Liver (tissue), 9 donors: Measurements from ENCODE around the gene SOSTDC1. TPM values are rescaled to one million over a fixed set of nuclear protein-coding genes. Genes with fewer than 3 reads are reported as not detected.
"Not testable (repeated sequence)": the region's sequence is repeated elsewhere in the genome, so short reads cannot be mapped to it uniquely, and the experiment has no call there.

ENCODE experiments used
- DNase-seq: peaks from one replicate; pipeline ENCODE4 v3.0.0-alpha.2; 2017; ENCODE audit warnings: low spot score
- H3K27ac ChIP-seq, 2 donors: one replicate each; pipeline ENCODE4 v1.7.0; 2013; ENCODE audit warnings: inconsistent platforms in 2 of 2, low read length in 2 of 2, control low read depth in 1 of 2, low read depth in 1 of 2, mild to moderate bottlenecking in 1 of 2
- H3K27me3 ChIP-seq, 4 donors: one replicate each; pipeline versions ENCODE4 v1.6.1 to v1.7.0; 2013; ENCODE audit warnings: low read length in 3 of 4, inconsistent platforms in 1 of 4, mild to moderate bottlenecking in 1 of 4, moderate library complexity in 1 of 4; ENCODE audit not compliant: control insufficient read depth in 4 of 4, insufficient read depth in 4 of 4
- H3K36me3 ChIP-seq, 4 donors: one replicate each; pipeline versions ENCODE4 v1.6.1 to v1.7.0; 2013; ENCODE audit warnings: low read length in 3 of 4, mild to moderate bottlenecking in 3 of 4, low read depth in 1 of 4, moderate library complexity in 1 of 4; ENCODE audit not compliant: control insufficient read depth in 4 of 4, insufficient read depth in 3 of 4
- H3K4me1 ChIP-seq, 4 donors: one replicate each; pipeline versions ENCODE4 v1.6.1 to v1.7.0; 2013; ENCODE audit warnings: low read length in 3 of 4, mild to moderate bottlenecking in 3 of 4, moderate library complexity in 1 of 4; ENCODE audit not compliant: control insufficient read depth in 4 of 4, insufficient read depth in 4 of 4
- H3K4me3 ChIP-seq, 3 donors: one replicate each; pipeline versions ENCODE4 v1.6.1 to v1.7.0; 2013; ENCODE audit warnings: low read length in 3 of 3, control low read depth in 1 of 3, low read depth in 1 of 3, mild to moderate bottlenecking in 1 of 3
- H3K9ac ChIP-seq, 2 donors: one replicate each; pipeline ENCODE4 v1.7.0; 2013; ENCODE audit warnings: low read length in 2 of 2, mild to moderate bottlenecking in 2 of 2, moderate library complexity in 2 of 2, control low read depth in 1 of 2, low read depth in 1 of 2
- H3K9me3 ChIP-seq, 4 donors: one replicate each; pipeline versions ENCODE4 v1.6.1 to v1.7.0; 2013; ENCODE audit warnings: low read length in 3 of 4; ENCODE audit not compliant: control insufficient read depth in 4 of 4
- FOXA1 ChIP-seq: IDR thresholded peaks from 2 replicates; pipeline ENCODE4 v1.6.1; 2016; ENCODE audit warnings: antibody characterized with exemption
- GABPA ChIP-seq, 2 donors: IDR thresholded peaks in 1 of 2; conservative IDR thresholded peaks in 1 of 2; 2 replicates each; pipeline ENCODE4 v1.6.1; 2016; ENCODE audit warnings: antibody characterized with exemption in 2 of 2, mild to moderate bottlenecking in 1 of 2, moderate library complexity in 1 of 2
- HNF4A ChIP-seq, 2 donors: conservative IDR thresholded peaks; 2 replicates each; pipeline ENCODE4 v1.6.1; 2016; ENCODE audit warnings: antibody characterized with exemption in 2 of 2, mild to moderate bottlenecking in 2 of 2
- JUND ChIP-seq, 2 donors: IDR thresholded peaks; 2 replicates each; pipeline ENCODE4 v1.6.1; 2016; ENCODE audit warnings: antibody characterized with exemption in 2 of 2
- NR2F2 ChIP-seq: IDR thresholded peaks from 2 replicates; pipeline ENCODE4 v1.6.1; 2016; ENCODE audit warnings: antibody characterized with exemption
- RAD21 ChIP-seq, 2 donors: IDR thresholded peaks; 2 replicates each; pipeline ENCODE4 v1.6.1; 2016; ENCODE audit warnings: antibody characterized with exemption in 2 of 2, mild to moderate bottlenecking in 2 of 2
- SP1 ChIP-seq: IDR thresholded peaks from 2 replicates; pipeline ENCODE4 v1.6.1; 2018; ENCODE audit warnings: antibody characterized with exemption, mild to moderate bottlenecking
- YY1 ChIP-seq: IDR thresholded peaks from 2 replicates; pipeline ENCODE4 v1.6.1; 2016; ENCODE audit warnings: antibody characterized with exemption, mild to moderate bottlenecking
- WGBS: extraction: QIAGEN DNeasy Blood & Tissue Kit; methylation state at CpG from one replicate; pipeline ENCODE4 v1.1.7; 2013; 5-methylcytosine and 5-hydroxymethylcytosine counted together
- polyA plus RNA-seq, 2 donors: library from polyadenylated mRNA; stranded (reverse) in 1 of 2; unstranded in 1 of 2; fragments of 200-250 nt in 1 of 2; fragments of >200 nt in 1 of 2; fragmentation: Nextera tagmentation in 1 of 2; extraction: Ambion mirVana in 1 of 2; gene quantifications; one replicate each; pipeline versions ENCODE4 v1.2.1 to v1.2.3, GENCODE V29; 2013 to 2015
- total RNA-seq, 2 donors: library from RNA; depleted of rRNA; stranded (reverse); fragments of >200 nt; gene quantifications; one replicate each; pipeline ENCODE4 v1.2.3, GENCODE V29; 2014
- TF ChIP-seq, protein P1 (sequence below): fragments of 150-350 bp; IDR thresholded peaks from 2 replicates; pipeline ENCODE4 v1.5.1; 2017; ENCODE audit warnings: improper control_type of control experiment, low read depth, low read length; ENCODE audit not compliant: missing input control
- TF ChIP-seq, protein P2 (sequence below): IDR thresholded peaks from 2 replicates; pipeline ENCODE4 v1.6.1; 2016; ENCODE audit warnings: antibody characterized with exemption
- TF ChIP-seq, protein P3 (sequence below): IDR thresholded peaks from 2 replicates; pipeline ENCODE4 v1.6.1; 2016; ENCODE audit warnings: antibody characterized with exemption, mild to moderate bottlenecking
- TF ChIP-seq, protein P4 (sequence below): IDR thresholded peaks from 2 replicates; pipeline ENCODE4 v1.6.1; 2016; ENCODE audit warnings: antibody characterized with exemption
- donor health status: healthy.
- donor health status: healthy.
- donor health status: healthy.
- donor health status: healthy.
- donor health status: healthy.

SOSTDC1 gene
- total and polyA plus RNA-seq, 4 donors: 0.05 to 0.56 (median 0.08) TPM; not detected in 1

DNA sequence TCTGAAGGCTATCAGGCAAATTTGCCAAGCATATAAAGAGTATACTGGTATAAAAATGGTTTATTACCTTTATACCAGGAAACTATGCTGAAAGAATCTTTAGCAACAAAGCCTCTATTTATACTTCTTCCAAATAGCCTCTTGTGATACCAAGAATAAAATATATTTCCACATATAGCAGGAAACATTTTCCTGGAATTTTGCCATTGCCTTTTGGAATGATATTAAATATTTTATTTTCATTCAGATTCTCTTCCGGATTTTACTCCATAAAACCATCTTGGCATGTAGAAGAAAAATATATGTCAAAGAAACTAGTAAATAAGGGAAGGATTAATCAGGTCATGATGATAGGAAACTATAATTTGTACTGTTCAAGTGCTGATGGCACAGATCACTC, 17.7 kb downstream of the SOSTDC1 start:
- no peaks in the 10 kb centered on the region for H3K4me1 ChIP-seq
- no peak overlapping the region for H3K4me3 ChIP-seq
- H3K9me3 ChIP-seq: no peaks in the 10 kb centered on the region
- no peaks in the 10 kb centered on the region for H3K27me3 ChIP-seq
- TF ChIP-seq NR2F2 (no peak), GABPA (IDR thresholded peaks at IDR 0.05 in 1 of 2, conservative IDR thresholded peaks at IDR 0.05 in 1 of 2) (no peak), JUND (IDR thresholded peaks at IDR 0.05) (no peak), SP1 (no peak)
- TF ChIP-seq, protein P1, sequence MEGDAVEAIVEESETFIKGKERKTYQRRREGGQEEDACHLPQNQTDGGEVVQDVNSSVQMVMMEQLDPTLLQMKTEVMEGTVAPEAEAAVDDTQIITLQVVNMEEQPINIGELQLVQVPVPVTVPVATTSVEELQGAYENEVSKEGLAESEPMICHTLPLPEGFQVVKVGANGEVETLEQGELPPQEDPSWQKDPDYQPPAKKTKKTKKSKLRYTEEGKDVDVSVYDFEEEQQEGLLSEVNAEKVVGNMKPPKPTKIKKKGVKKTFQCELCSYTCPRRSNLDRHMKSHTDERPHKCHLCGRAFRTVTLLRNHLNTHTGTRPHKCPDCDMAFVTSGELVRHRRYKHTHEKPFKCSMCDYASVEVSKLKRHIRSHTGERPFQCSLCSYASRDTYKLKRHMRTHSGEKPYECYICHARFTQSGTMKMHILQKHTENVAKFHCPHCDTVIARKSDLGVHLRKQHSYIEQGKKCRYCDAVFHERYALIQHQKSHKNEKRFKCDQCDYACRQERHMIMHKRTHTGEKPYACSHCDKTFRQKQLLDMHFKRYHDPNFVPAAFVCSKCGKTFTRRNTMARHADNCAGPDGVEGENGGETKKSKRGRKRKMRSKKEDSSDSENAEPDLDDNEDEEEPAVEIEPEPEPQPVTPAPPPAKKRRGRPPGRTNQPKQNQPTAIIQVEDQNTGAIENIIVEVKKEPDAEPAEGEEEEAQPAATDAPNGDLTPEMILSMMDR: no peak
- no peak for DNase-seq
- H3K27ac ChIP-seq: no peak overlapping the region
- no peaks in the 10 kb centered on the region for H3K36me3 ChIP-seq
- WGBS: 71% methylated on average over 1 of the region's 1 CpG
- H3K9ac ChIP-seq: no peak overlapping the region

DNA sequence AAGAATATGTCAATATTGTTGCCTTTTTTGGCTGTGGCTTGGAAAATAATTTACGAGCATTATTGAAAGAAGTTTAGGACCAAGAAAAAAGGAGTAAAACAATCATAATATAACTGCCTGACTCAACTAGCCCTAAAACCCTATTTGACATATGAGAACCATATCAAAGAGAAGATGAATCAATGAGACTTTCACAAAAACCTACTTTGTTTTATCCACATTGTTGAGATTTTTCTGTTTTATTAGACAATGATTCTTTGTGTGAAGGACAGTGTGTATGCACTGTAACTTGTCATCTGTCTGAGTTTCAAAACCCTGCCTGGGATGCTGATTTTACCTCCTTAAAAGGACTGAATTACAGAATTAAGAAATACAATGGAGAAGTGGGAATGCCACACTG, 19.0 kb downstream of the SOSTDC1 start:
- WGBS: 59% methylated on average over 1 of the region's 1 CpG
- no peaks in the 10 kb centered on the region for H3K27me3 ChIP-seq
- no peak overlapping the region for H3K27ac ChIP-seq
- no peak overlapping the region for H3K9ac ChIP-seq
- no peak overlapping the region for H3K4me3 ChIP-seq
- H3K36me3 ChIP-seq: no peaks in the 10 kb centered on the region
- H3K4me1 ChIP-seq: no peaks in the 10 kb centered on the region
- H3K9me3 ChIP-seq: no peaks in the 10 kb centered on the region
- TF ChIP-seq NR2F2 (no peak), RAD21 (IDR thresholded peaks at IDR 0.05) (no peak), FOXA1 (no peak)
- TF ChIP-seq, protein P2, sequence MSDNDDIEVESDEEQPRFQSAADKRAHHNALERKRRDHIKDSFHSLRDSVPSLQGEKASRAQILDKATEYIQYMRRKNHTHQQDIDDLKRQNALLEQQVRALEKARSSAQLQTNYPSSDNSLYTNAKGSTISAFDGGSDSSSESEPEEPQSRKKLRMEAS: no peak
- DNase-seq: no peak

DNA sequence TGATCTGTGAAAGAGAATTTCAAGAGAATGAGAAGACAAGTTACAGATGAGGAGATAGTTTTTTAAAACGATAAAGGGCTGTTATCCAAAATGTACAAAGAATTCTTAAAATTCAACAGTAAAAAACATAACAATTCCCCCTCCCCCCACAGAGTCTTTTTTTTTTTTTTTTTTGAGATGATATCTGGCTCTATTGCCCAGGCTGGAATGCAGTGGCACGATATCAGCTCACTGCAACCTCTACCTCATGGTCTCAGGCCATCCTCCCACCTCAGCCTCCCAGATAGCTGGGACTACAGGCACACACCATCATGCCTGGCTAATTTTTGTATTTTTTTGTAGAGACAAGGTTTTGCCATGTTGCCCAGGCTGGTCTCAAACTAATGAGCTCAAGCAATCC, 21.7 kb downstream of the SOSTDC1 start:
- 97% methylated on average over 2 of the region's 2 CpGs for WGBS
- H3K27me3 ChIP-seq, H3K9me3 ChIP-seq, H3K4me3 ChIP-seq, H3K27ac ChIP-seq, H3K9ac ChIP-seq, H3K4me1 ChIP-seq, DNase-seq, H3K36me3 ChIP-seq: not testable (repeated sequence)

DNA sequence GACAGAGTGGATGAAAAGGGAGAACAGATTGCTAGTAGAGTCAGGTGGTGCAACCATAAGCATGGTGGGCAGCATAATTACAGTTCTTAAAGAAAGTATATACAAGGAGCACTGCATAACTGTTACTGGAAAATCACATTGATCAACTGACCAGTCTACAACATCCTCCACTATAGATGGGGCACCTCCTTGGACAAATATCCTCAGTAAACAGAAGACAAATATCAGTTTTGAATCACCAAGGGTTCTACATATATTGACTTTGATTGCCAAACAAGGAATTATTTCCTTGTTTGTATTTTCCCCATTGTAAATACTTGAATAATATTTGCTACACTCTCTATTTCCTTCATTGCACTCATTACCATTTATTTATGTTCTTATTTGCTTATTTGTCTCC, 26.6 kb downstream of the SOSTDC1 start:
- H3K4me1 ChIP-seq: no peaks in the 10 kb centered on the region
- no peak overlapping the region for H3K27ac ChIP-seq
- no peaks in the 10 kb centered on the region for H3K27me3 ChIP-seq
- DNase-seq: no peak
- H3K4me3 ChIP-seq: no peak overlapping the region
- no peak overlapping the region for H3K9ac ChIP-seq
- TF ChIP-seq YY1 (no peak), HNF4A (conservative IDR thresholded peaks at IDR 0.05) (no peak), SP1 (no peak), JUND (IDR thresholded peaks at IDR 0.05) (no peak)
- TF ChIP-seq, protein P3, sequence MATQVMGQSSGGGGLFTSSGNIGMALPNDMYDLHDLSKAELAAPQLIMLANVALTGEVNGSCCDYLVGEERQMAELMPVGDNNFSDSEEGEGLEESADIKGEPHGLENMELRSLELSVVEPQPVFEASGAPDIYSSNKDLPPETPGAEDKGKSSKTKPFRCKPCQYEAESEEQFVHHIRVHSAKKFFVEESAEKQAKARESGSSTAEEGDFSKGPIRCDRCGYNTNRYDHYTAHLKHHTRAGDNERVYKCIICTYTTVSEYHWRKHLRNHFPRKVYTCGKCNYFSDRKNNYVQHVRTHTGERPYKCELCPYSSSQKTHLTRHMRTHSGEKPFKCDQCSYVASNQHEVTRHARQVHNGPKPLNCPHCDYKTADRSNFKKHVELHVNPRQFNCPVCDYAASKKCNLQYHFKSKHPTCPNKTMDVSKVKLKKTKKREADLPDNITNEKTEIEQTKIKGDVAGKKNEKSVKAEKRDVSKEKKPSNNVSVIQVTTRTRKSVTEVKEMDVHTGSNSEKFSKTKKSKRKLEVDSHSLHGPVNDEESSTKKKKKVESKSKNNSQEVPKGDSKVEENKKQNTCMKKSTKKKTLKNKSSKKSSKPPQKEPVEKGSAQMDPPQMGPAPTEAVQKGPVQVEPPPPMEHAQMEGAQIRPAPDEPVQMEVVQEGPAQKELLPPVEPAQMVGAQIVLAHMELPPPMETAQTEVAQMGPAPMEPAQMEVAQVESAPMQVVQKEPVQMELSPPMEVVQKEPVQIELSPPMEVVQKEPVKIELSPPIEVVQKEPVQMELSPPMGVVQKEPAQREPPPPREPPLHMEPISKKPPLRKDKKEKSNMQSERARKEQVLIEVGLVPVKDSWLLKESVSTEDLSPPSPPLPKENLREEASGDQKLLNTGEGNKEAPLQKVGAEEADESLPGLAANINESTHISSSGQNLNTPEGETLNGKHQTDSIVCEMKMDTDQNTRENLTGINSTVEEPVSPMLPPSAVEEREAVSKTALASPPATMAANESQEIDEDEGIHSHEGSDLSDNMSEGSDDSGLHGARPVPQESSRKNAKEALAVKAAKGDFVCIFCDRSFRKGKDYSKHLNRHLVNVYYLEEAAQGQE: no peak
- TF ChIP-seq, protein P4, sequence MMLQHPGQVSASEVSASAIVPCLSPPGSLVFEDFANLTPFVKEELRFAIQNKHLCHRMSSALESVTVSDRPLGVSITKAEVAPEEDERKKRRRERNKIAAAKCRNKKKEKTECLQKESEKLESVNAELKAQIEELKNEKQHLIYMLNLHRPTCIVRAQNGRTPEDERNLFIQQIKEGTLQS: no peak
- TF ChIP-seq, protein P2: no peak
- H3K36me3 ChIP-seq: no peaks in the 10 kb centered on the region
- no peaks in the 10 kb centered on the region for H3K9me3 ChIP-seq
